ENCODE data around the gene ASIC4.

DNA sequence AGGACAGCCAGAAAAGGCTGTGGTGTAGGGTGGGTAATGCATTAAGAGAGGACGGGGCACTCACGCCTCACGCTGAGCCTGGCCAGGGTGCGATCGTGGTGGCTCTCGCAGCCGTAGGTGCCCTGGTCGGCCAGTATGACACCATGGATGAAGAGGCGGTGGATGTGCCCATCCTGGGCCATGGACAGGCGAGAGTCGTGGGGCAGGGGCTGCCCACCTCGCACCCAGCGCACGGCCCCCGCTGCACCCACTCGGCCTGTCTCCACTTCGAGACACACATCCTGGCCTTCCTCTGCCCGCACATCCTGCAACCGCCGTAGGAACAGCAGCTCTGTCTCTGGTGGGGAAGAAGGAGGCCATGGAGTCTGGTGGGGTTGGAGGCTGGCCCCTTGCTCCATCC is 41.7 kb downstream of the ASIC4 start:
- TF ChIP-seq, protein P1, sequence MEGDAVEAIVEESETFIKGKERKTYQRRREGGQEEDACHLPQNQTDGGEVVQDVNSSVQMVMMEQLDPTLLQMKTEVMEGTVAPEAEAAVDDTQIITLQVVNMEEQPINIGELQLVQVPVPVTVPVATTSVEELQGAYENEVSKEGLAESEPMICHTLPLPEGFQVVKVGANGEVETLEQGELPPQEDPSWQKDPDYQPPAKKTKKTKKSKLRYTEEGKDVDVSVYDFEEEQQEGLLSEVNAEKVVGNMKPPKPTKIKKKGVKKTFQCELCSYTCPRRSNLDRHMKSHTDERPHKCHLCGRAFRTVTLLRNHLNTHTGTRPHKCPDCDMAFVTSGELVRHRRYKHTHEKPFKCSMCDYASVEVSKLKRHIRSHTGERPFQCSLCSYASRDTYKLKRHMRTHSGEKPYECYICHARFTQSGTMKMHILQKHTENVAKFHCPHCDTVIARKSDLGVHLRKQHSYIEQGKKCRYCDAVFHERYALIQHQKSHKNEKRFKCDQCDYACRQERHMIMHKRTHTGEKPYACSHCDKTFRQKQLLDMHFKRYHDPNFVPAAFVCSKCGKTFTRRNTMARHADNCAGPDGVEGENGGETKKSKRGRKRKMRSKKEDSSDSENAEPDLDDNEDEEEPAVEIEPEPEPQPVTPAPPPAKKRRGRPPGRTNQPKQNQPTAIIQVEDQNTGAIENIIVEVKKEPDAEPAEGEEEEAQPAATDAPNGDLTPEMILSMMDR (IDR thresholded peaks at IDR 0.05): no peak
- no peak for TF ChIP-seq POLR2A (IDR thresholded peaks at IDR 0.05)

Measured in body of pancreas (tissue), 4 donors.